Measurements from ENCODE around the gene KBTBD13.

DNA sequence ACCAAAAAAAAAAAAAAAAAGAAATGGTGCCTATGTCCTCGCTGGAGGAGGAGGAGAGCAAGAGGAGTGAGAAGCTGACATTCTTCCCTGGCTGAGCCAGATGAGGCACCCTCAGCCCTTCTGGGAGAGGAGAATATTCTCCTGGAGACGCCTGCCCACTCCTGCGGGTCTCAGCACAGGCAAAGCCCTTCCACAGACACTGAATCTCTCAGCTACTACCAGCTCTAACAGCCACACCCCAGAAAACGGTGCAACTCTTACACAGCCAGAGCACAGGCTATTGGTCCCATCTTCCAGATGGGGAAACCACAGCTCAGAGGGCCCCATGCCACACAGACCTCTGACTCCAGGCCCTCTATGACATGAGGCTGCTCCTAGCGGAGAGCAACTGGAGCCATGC is 14.5 kb upstream of the KBTBD13 start:
- TF ChIP-seq, protein P1, sequence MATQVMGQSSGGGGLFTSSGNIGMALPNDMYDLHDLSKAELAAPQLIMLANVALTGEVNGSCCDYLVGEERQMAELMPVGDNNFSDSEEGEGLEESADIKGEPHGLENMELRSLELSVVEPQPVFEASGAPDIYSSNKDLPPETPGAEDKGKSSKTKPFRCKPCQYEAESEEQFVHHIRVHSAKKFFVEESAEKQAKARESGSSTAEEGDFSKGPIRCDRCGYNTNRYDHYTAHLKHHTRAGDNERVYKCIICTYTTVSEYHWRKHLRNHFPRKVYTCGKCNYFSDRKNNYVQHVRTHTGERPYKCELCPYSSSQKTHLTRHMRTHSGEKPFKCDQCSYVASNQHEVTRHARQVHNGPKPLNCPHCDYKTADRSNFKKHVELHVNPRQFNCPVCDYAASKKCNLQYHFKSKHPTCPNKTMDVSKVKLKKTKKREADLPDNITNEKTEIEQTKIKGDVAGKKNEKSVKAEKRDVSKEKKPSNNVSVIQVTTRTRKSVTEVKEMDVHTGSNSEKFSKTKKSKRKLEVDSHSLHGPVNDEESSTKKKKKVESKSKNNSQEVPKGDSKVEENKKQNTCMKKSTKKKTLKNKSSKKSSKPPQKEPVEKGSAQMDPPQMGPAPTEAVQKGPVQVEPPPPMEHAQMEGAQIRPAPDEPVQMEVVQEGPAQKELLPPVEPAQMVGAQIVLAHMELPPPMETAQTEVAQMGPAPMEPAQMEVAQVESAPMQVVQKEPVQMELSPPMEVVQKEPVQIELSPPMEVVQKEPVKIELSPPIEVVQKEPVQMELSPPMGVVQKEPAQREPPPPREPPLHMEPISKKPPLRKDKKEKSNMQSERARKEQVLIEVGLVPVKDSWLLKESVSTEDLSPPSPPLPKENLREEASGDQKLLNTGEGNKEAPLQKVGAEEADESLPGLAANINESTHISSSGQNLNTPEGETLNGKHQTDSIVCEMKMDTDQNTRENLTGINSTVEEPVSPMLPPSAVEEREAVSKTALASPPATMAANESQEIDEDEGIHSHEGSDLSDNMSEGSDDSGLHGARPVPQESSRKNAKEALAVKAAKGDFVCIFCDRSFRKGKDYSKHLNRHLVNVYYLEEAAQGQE (IDR thresholded peaks at IDR 0.05; ENCODE audit: unreplicated experiment) = no peak
- TF ChIP-seq EZH2 (IDR thresholded peaks at IDR 0.05; ENCODE audit: low read depth, unreplicated experiment) = no peak
- no peak for TF ChIP-seq POLR2AphosphoS5 (IDR thresholded peaks at IDR 0.05; ENCODE audit: low read depth)
- TF ChIP-seq, protein P2, sequence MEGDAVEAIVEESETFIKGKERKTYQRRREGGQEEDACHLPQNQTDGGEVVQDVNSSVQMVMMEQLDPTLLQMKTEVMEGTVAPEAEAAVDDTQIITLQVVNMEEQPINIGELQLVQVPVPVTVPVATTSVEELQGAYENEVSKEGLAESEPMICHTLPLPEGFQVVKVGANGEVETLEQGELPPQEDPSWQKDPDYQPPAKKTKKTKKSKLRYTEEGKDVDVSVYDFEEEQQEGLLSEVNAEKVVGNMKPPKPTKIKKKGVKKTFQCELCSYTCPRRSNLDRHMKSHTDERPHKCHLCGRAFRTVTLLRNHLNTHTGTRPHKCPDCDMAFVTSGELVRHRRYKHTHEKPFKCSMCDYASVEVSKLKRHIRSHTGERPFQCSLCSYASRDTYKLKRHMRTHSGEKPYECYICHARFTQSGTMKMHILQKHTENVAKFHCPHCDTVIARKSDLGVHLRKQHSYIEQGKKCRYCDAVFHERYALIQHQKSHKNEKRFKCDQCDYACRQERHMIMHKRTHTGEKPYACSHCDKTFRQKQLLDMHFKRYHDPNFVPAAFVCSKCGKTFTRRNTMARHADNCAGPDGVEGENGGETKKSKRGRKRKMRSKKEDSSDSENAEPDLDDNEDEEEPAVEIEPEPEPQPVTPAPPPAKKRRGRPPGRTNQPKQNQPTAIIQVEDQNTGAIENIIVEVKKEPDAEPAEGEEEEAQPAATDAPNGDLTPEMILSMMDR (conservative IDR thresholded peaks at IDR 0.05; ENCODE audit: low read depth in 2 of 2) = no peak
- no peak for TF ChIP-seq JUNB (IDR thresholded peaks at IDR 0.05; ENCODE audit: unreplicated experiment)
- TF ChIP-seq EZH2phosphoT487 (IDR thresholded peaks at IDR 0.05; ENCODE audit: unreplicated experiment) = no peak
- no peak for TF ChIP-seq CREB1 (CRISPR knock-in tag; IDR thresholded peaks at IDR 0.05; ENCODE audit: low read depth)
